ENCODE data around the gene ZNF774. TPM values are rescaled to one million over a fixed set of nuclear protein-coding genes. Genes with fewer than 3 reads are reported as not detected.
"Not testable (repeated sequence)": the region's sequence is repeated elsewhere in the genome, so short reads cannot be mapped to it uniquely, and the experiment has no call there.

ZNF774 gene
- total and polyA plus RNA-seq, 10 of the 15 experiments (the other 5 are each of a cell fraction or from before 2014, with no cell fraction given), result 0.35 to 2.5 (median 1.7) TPM

DNA sequence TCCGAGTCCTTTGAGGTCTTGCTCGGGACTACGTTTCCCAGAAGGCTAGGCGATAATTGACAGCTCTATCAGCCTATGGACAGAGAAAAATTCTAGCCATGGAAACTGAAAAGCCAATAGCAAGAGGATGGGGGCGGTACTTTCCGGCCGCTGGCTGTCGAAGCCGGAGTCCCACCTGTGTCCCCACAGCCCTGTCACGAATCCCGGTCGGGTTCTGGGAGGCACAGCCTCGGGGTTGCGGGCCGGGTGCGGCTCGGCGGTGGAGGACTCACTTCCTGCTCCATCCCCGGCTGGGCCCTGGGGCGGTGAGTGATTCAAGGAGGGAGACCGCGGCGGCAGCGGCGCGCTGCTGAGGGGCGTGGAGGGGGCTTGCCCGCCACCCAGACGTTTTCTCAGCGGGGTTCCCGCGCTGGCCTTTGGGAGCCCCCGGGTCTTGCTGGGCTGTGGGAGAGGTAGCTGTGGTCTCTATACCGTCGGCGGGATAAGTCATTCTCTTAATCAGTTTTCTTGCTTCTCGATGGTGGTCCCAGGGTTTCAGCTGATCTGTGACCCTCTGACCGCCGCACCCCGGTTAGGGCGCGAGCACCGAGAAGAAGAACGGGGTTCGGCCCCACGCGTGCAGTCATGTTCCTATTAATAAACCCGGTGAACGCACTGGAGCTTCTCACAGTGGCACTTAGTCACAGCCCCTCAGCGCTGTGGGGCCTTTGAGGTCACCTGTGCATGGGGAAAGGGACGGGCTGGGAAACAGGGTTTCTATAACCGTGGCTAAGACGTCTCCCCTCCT lies at the start of gene ZNF774 (continued):
- TF ChIP-seq BRCA1 (IDR thresholded peaks at IDR 0.05; ENCODE audit: low read depth, low read length) (no peak), CREB1 (IDR thresholded peaks at IDR 0.05; ENCODE audit: low read depth) (peak; percentile 60; the same call in 1 of the 2 replicates), KDM1A (IDR thresholded peaks at IDR 0.05; ENCODE audit: borderline replicate concordance) (no peak), ZNF384 (IDR thresholded peaks at IDR 0.05; ENCODE audit: borderline replicate concordance, low read depth, low read length) (no peak), ESRRA (IDR thresholded peaks at IDR 0.05; ENCODE audit: low read length) (no peak), NFXL1 (IDR thresholded peaks at IDR 0.05; ENCODE audit: borderline replicate concordance) (no peak)
- TF ChIP-seq, protein P1, sequence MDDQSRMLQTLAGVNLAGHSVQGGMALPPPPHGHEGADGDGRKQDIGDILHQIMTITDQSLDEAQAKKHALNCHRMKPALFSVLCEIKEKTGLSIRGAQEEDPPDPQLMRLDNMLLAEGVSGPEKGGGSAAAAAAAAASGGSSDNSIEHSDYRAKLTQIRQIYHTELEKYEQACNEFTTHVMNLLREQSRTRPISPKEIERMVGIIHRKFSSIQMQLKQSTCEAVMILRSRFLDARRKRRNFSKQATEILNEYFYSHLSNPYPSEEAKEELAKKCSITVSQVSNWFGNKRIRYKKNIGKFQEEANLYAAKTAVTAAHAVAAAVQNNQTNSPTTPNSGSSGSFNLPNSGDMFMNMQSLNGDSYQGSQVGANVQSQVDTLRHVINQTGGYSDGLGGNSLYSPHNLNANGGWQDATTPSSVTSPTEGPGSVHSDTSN (IDR thresholded peaks at IDR 0.05; ENCODE audit: insufficient replicate concordance, low read depth, low read length), result peak; percentile 98

DNA sequence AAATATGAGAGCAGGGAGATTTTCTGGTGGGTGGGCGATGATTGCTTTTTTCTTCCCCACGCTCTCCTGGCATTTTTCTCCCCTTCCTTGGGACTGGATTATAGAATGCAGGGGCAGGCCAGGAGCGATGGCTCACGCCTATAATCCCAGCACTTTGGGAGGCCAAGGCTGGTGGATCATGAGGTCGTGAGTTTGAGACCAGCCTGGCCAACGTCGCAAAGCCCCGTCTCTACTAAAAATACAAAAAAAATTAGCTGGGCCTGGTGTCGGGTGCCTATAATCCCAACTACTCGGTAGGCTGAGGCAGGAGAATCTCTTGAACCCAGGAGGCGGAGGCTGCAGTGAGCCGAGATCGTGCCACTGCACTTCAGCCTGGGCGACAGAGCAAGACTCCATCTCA lies 46.7 kb upstream of the ZNF774 start:
- H3K9me3 ChIP-seq (replicated peaks; ENCODE audit: control insufficient read depth, insufficient read depth, low read length); H2AFZ ChIP-seq (ENCODE audit: control insufficient read depth, low read depth, low read length); intact Hi-C loops (cut with micrococcal nuclease; ENCODE audit: unreplicated experiment); H3K79me2 ChIP-seq (ENCODE audit: control insufficient read depth, insufficient read depth, low read length); in situ Hi-C loops (cut with MboI); POLR2A ChIA-PET; H3K9ac ChIP-seq (ENCODE audit: control insufficient read depth, insufficient read depth, low read length); ATAC-seq; H4K20me1 ChIP-seq (ENCODE audit: control insufficient read depth, insufficient read depth); H3K27me3 ChIP-seq (replicated peaks in 1 of 2; ENCODE audit: control insufficient read depth in 2 of 2, insufficient read depth in 2 of 2, low read length in 1 of 2); H3K27ac ChIP-seq (ENCODE audit: control insufficient read depth, insufficient read depth); BruUV-seq (replicated peaks); FAIRE-seq; H3K4me3 ChIP-seq; DNase-seq (ENCODE audit: low read depth, low spot score); H3K36me3 ChIP-seq (ENCODE audit: control insufficient read depth in 2 of 2, insufficient read depth in 2 of 2, low read length in 1 of 2); H3K4me2 ChIP-seq (ENCODE audit: control insufficient read depth, insufficient read depth): not testable (repeated sequence)
- RAD21 ChIA-PET (ENCODE audit: unreplicated experiment), result interaction anchor here (1.5 to 2.1 kb wide), 4 partner anchors 12 to 627 kb away, joined by 3 to 10 read pairs (median 6); partner anchors contain the start of genes CIB1, GDPGP1 and HDDC3
- 97% methylated on average over 14 of the region's 14 CpGs for WGBS (ENCODE audit: insufficient coverage, insufficient replicate concordance, low lambda C conversion rate, missing lambda C conversion rate)
- peaks cover 23% of the 10 kb centered on the region for H3K4me1 ChIP-seq (ENCODE audit: control insufficient read depth, insufficient read depth, low read length)
- CTCF ChIA-PET, result interaction anchor here (1.1 to 9.6 kb wide), 9 partner anchors 12 to 627 kb away, joined by 4 to 142 read pairs (median 12); partner anchors contain the start of genes CIB1 and HDDC3
- SMC1A ChIA-PET (ENCODE audit: uncharacterized antibody, unreplicated experiment), result interaction anchor here (0.7 to 9.2 kb wide), 9 partner anchors 12 to 194 kb away, joined by 3 to 90 read pairs (median 4); partner anchors contain the start of genes CIB1 and GDPGP1
